Left colon (tissue), 2 donors: ENCODE data around the gene THY1. TPM values are rescaled to one million over a fixed set of nuclear protein-coding genes. Genes with fewer than 3 reads are reported as not detected.

Experiments used
- ATAC-seq: fragments of 200-7000 bp; cut with Tn5 transposase; one replicate; pipeline ENCODE4 v1.9.1; 2020; ENCODE audit warnings: mild to moderate bottlenecking, moderate library complexity
- DNase-seq, 2 donors: peaks; one replicate each; pipeline ENCODE4 v3.0.0-alpha.2; 2020
- intact Hi-C, 2 donors: fragments of 100-400 bp; cut with DNase I in 1 of 2; cut with micrococcal nuclease in 1 of 2; formaldehyde crosslinking; loops; one replicate each; pipeline versions ENCODE4 v1.11.2 to v1.14.0; 2022; cut with DNase I, micrococcal nuclease
- total RNA-seq, 2 donors: library from RNA; stranded (reverse); fragmentation: NEBNext Ultra II Directional; extraction: Animal tissue kit (Norgen Biotek cat#: 25700); gene quantifications; one replicate each; pipeline ENCODE4 v1.2.1, GENCODE V29; 2021
- donor health status: DM: no; HTN: no; CAD: no.
- donor health status: DM: yes; HTN: yes; CAD: no.

THY1 gene
- total RNA-seq, 2 donors from 2014 or later, result 1.8 to 6.4 TPM

DNA sequence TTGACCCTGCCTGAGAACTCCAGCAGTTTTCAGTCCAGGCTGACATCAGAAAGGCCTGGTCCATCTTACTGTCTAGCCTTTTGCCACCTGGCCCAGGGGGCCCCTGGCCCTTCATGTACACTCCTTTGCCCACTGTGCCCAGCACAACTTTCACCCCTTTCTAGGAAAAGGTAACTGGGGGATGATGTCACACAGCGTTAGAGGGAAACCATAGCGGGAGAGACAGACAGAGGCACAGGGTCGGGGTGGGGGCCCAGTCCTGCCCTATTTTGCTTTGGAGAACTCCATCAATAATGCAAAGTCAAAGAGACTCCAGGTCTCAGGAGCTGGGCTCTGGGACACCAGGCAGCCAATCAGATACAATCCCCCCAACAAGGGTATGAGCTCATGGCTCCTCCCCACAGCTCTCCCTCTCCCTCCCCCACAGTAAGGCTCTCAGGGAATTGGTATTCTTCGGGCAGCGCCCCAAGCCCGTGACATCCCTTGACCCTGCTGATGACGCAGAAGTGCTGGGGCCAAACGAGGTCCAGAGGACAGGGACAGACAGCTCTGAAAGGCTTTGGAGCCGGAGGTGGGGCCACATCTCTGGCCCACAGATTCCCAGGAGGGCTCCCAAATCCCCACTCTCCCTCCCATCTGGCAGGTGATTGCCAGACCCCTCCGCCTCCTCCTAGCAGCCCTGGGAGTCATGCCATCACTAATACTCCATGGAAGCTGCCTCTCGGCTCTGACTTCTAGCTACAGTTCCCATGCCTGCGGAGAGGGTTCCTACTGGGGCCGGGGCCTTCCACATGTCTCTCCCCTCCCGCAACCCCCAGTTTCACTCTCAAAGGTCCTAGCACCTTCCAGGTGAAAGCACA is 47.4 kb downstream of the THY1 start:
- intact Hi-C loops, result no loop called here
- DNase-seq (no peak), ATAC-seq (no peak)

DNA sequence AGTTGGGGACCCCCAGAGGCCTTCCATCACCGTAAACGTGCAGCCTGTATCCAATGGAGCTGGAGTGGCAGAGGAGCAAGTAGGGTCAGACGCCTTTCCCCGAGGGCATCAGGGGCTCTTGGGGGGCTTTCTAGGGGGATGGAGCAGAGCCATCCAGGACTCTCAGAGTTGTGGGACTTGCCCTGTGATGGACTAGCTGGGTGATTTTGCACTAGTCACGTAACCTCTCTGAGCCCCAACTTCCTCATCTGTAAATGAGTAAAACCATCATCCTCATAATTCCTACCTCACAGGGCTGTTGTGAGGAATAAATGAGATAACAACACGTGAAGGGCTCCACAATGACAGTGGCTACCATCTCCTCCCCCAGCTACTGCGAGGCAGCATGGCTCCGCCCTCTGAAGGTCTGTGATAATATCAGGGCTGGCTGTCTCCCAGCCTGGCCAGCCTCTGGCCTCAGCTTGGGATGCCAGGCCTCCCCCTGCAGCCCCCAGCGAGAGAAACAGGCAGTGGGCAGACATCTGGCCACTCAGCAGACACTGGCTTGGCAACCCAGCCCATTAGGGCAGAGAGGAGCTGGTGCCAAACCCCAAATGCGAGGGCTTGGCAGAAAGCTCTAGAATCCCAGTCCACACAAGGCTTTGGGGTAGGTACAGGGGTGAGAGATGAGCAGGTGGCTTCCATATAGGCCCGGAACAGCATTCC is 48.2 kb downstream of the THY1 start:
- intact Hi-C loops, result no loop called here
- no peak for DNase-seq
- ATAC-seq, result no peak

DNA sequence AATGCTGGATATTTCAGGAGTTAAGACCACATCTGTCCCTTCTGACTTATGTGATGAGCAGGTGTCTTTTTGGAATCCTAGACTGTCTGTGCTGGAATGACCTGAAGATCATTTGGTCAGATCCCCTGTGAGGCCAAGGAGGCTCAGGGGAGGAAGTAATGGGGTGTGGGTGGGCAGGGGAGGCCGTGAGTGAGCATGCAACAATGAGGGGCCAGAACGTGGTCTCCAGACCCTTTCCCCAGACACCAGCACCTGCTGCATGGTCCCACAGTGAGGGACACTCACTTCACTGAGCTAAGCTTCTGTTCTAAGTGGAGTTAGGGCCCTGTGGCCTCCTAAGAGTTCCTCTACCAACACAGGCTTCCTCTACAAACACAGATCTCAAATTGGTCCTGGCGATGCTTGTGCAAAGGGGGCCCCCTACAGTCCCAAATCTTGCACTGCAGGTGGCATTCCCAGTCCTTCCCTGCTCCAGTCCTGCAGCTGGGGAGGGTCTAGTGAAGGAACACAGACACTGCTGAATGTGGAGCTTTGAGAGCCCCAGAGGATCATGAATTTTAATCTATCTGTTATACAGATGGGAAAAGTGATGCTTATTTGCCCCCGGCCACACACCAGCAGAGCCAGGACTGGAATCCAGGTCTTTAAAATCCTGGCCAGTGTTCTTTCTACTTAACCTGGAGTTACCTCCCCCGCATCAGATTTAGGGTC is 48.9 kb downstream of the THY1 start:
- intact Hi-C loops, result no loop called here
- DNase-seq (peak in 1 of 2 donors; percentile 80), ATAC-seq (peak; percentile 51)

DNA sequence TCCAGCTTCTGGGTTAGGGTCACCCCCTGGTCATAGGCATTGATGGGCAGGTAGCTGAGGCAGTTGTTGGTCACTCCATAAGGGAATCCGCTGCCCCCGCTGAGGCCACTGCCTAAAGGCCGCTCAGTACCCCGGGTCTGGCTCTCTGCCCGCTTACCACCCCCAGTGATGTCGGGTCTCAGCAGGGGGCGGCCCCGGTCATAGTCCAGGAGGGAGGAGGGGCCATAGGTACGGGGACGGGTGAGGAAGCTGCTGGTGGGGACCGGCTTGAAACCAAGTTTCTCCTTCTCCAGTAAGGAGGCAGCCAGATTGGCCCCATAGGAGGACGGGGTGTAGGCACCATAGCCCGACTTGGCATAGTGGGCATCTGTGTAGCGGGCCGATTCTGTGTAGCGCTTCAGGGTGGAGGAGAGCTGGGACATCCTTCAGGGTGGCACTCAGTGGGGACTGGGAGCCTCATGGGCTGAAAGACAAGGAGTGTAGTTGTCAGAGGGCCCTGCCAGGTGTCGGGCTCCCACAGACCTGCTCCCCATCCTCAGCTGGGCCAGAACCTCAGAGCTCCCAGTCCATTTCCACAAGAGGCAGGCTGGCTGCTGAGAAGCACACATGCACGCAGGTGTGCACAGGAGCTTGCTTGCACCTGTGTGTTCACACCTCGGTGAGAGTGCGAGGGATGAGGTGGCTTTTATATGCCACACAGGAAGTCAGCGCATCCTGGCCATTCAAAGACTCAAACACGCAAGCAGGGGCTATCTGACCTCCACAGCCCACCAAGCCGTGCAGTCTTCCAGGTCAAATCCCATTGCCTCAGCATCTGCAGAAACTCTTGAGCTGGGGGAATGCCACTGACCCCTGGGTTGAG is 49.7 kb downstream of the THY1 start:
- intact Hi-C loops, result no loop called here
- DNase-seq (no peak), ATAC-seq (no peak)

DNA sequence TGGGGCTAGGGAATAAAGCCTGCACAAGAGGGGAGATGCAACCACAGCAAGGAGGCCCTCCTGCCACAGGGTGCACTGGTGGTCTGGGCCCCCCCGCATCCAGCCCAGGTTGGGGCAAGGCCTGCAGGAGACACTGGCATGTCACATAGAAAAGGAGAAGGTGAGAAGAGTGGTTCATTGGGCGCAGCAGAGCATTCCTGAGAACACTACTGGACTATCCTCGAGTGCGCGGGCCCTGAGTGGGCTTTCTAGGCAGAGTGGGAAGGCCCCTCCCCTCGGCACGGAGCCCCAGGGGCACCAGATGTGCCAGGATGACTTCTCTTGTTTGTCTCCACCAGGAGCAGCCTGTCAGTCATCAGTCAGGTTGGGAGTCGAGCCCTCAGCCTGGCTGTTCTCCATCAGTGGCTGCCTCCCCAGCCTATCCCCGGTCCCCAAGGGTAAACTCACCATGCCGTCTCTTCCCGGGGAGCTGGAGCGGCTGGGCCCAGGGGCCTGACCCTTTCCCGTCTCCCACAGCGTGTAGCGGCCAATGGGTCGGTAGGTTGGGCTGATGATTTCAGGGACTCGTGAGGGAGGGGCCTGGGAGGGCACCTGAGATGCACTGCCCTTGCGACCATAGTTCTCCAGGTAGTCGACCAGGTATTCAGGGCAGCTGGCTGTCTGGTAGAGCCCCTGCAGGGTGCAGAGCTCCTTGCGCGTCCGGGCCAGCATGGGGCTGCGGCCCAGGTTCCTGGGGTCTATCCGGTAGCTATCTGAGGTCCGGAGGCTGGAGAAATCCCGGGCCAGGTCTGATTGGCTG is 50.5 kb downstream of the THY1 start:
- no peak for DNase-seq
- ATAC-seq, result no peak
- intact Hi-C loops, result no loop called here

DNA sequence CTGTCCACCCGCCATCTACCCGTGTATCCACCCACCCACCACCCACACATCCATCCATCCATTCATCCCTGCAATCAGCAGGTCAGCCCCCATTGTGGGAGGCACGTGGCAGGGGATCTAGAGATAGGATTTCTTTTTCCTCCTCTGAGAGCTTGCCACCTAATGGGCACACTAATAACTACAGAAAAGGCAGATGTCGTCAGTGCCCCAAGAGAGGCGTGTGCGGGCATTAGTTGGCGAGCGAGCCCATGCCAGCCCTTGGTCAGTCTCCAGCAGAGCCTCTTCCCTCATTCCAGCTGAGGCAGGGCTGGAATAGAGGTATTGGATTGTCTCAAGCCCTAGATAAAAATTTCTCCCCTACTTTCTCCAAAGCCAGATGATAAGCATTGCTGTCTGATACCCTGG is 51.2 kb downstream of the THY1 start:
- no peak for DNase-seq
- ATAC-seq, result no peak
- intact Hi-C loops, result no loop called here

DNA sequence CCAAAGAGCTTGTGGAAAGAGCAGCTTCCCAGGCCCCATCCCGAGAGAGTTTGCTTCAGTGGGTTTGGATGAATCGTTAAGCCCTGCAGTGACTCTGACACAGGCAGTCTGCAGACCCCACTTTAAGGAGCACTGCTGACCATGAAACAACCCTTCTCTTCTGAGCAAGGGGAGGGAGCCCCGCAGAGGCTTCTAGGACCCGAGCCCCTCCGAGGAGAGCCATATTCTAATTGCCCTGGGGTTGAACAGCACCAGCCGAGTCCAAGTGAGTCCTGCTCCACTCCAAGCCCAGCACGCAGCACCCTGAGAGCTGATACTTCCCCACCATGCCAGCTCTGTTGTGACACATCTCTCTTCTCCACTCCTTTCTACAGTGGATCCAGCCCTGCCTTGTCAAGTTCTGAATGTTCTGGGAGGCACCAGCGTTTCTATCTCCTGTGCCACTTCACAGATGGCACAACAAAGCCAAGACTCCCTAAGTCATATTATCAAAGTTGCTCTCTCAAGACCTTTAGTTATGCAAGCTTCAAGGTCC is 51.8 kb downstream of the THY1 start:
- no peak for ATAC-seq
- no peak for DNase-seq
- intact Hi-C loops, result no loop called here

DNA sequence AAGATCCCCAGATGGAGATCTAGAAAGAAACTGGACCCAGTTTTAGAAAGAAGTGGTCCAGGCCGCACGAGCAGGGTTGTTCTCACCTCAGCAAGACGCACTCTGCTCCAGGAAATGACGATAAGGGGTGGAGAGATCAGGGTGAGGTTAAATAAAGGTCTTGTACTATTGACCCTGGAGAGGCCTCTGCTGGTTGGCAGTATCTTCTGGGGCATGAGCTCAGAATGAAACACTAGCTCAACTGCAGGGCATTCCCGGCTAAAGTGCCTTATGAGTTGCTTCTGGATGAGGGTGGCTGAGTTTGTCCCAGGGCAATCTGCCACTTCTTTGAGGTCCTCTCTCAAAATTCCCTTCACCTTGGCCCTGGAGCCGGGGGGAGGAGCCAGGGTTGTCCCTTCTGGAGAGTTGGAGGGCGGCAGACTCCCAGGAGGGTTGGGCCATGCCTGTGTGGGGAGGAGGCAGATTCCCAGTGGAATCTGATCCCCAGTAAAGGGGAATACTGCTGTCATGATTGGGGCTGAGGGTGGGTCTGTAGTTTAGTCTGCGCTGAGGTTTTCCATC is 52.4 kb downstream of the THY1 start:
- intact Hi-C loops, result no loop called here
- ATAC-seq (peak; percentile 49), DNase-seq (no peak)

DNA sequence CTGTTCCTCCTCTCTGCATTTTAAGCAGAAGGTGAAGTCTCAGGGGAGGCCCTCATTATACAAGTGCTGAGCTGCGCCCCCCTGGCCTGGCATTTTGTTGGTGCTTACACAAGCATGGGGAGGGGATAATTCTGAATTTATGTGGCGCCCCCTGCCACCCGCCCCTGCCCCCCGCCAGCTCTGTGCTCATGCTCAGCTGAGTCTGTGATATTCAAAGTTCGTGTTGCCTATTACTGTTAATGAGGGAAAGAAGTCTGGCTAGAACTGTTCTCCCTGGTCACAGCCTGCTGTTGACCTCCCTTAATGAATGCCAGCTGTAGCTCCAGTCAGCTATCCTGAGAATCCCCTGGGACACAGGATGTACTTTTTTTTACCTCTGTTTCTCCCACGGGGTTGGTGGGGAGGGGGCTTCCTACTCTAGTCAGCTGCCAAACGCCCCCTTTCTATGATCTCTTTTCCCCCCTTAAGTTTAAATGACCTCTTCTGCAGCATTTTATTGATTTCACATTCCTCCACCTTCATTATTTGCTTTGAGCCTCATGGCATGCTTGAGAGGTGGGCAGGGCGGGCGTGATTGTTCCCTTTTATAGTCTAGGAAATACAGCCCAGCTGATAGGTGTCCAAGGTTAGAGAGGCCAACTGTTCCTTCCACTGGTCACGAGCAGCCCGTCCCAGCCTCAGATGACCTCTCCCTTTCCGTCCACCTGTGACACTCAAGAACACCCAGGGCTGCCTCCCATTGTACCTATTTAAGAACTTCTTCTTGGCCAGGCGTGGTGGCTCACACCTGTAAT is 53.6 kb downstream of the THY1 start:
- intact Hi-C loops, result no loop called here
- ATAC-seq, result peak; percentile 45
- peak; percentile 60 to 69 for DNase-seq

DNA sequence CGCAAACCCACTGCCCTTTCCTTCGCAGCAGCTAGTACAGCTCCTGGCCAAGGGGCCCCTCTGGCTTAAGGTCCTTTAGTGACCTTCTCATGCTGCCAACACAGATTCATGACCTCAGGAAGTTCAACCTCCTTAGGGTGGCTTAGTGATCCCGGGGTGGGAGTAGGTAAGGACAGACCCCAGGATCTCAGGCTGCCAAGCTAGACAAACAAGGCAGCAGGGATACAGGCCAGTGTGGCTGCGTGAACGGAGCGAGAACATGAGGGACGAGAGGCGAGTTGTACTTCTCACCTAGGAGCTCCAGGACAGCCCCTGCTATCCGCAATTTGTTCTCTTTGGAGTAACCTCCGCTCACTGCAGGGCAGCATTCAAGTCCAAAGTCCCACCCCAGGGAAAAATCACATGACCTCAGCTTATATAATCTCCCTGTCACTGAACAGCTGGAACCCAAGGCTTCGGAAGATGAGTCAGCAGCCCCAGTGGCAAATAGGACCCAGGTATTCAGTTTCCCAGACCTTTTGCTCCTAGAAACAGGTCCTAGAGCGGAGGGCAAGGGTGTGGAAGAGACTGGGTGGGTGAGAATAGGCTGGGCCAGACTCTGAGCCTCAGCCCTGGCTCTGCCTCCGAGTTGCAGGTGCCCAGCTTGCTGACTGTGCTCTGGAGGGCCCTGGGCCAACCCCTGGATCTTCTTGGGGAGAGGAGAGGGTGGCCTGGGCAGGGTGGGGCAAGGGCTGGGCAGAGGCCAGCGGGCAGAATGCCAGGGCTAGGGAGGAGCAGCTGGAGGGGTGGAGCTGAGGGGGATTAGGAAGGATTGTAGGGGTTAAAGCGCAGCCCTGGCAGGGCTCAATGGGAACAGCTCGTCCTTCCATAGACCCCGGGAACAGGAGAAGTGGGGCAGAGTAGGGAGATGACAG is 54.6 kb downstream of the THY1 start:
- ATAC-seq (peak; percentile 71), DNase-seq (peak; percentile 85 to 88)
- intact Hi-C loops, result no loop called here

DNA sequence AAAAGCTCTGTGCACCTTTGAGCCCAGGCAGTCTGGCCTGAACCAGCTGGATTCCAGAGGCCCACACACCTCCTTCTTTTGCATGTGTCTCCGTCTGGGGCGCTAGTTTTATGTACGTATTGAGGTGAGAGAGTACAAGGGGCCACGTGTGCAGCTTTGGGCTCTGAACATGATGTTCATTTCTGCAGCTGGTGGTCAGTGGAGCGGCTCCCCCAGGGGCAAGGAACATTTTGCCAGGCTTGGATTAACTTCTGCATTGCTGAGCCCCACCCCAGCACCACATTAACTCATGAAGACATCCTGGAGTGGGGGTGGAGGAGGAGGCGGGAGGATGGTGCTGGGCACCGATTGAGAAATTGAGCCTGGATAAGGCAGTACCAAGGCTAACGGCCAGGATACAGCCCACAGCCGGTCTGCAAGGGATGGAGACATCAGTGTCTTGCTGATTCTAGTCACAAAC is 55.3 kb downstream of the THY1 start:
- intact Hi-C loops, result no loop called here
- DNase-seq, result no peak
- no peak for ATAC-seq

Other genes starting within 250 kb of the THY1 start
- gene NHERF4, start 237.7 kb downstream of the THY1 start, total RNA-seq, result 10 to 100 TPM; 63.6 to 85.0 TPM
- gene CBL, start 216.8 kb downstream of the THY1 start, total RNA-seq, result 10 to 100 TPM; 12.4 to 14.1 TPM
- 10 to 100 TPM; 12.1 to 27.1 TPM for gene MCAM, start 106.0 kb downstream of the THY1 start, total RNA-seq
- gene RNF26, start 88.6 kb downstream of the THY1 start, total RNA-seq, result 10 to 100 TPM; 19.9 to 24.0 TPM
- 1 to 10 TPM; 6.9 to 9.3 TPM for gene C1QTNF5, start 82.3 kb downstream of the THY1 start, total RNA-seq
- not detected for gene MFRP, start 76.5 kb downstream of the THY1 start, total RNA-seq
- gene USP2, start 41.5 kb downstream of the THY1 start, total RNA-seq, result 10 to 100 TPM; 26.0 to 63.6 TPM